DMS53 treated with DMSO at 0.1 percent for 48 hours (cell line): ENCODE results near the gene ZNRF2.

Experiments
- DNase-seq: peaks from one replicate; lab custom pipeline; 2025; ENCODE audit not compliant: unreplicated experiment; lab: John Stamatoyannopoulos, UW

The ZNRF2 gene

GRCh38 chr7:30315589-30315988 is 31.2 kb downstream of the ZNRF2 start:
- DNase-seq, result no peak

- no peak for DNase-seq
These were observed 36.0 kb downstream of the ZNRF2 start for GRCh38 chr7:30320392-30320791.

- DNase-seq, result no peak
These were observed 36.9 kb downstream of the ZNRF2 start for GRCh38 chr7:30321089-30321881.

GRCh38 chr7:30321882-30322192 is 37.4 kb downstream of the ZNRF2 start:
- no peak for DNase-seq

- DNase-seq, result no peak
These were observed 38.0 kb downstream of the ZNRF2 start for GRCh38 chr7:30322271-30323005.

- no peak for DNase-seq
These were observed 38.6 kb downstream of the ZNRF2 start for GRCh38 chr7:30323006-30323355.

- DNase-seq, result no peak
These were observed 43.4 kb downstream of the ZNRF2 start for GRCh38 chr7:30327813-30328212.

GRCh38 chr7:30328381-30328780 is 44.0 kb downstream of the ZNRF2 start:
- DNase-seq, result no peak

GRCh38 chr7:30329716-30330115 is 45.3 kb downstream of the ZNRF2 start:
- no peak for DNase-seq

- no peak for DNase-seq
These were observed 46.0 kb downstream of the ZNRF2 start for GRCh38 chr7:30330134-30331111.

GRCh38 chr7:30331338-30331737 is 46.9 kb downstream of the ZNRF2 start:
- DNase-seq, result no peak

- no peak for DNase-seq
These were observed 48.2 kb downstream of the ZNRF2 start for GRCh38 chr7:30332549-30332948.

- no peak for DNase-seq
These were observed 51.5 kb downstream of the ZNRF2 start for GRCh38 chr7:30335763-30336487.

- DNase-seq, result no peak
These were observed 60.1 kb downstream of the ZNRF2 start for GRCh38 chr7:30344513-30344912.

GRCh38 chr7:30347226-30348082 is 63.1 kb downstream of the ZNRF2 start:
- no peak for DNase-seq

GRCh38 chr7:30348083-30348560 is 63.7 kb downstream of the ZNRF2 start:
- peak; percentile 73 for DNase-seq

- DNase-seq, result no peak
These were observed 64.8 kb downstream of the ZNRF2 start for GRCh38 chr7:30349170-30349569.

- no peak for DNase-seq
These were observed 65.4 kb downstream of the ZNRF2 start for GRCh38 chr7:30349816-30350215.

GRCh38 chr7:30351286-30351685 is 66.9 kb downstream of the ZNRF2 start:
- DNase-seq, result no peak

GRCh38 chr7:30351724-30352123 is 67.3 kb downstream of the ZNRF2 start:
- DNase-seq, result no peak
